GM23338 (cell line): Measurements from ENCODE around the gene SMOC2. TPM values are rescaled to one million over a fixed set of nuclear protein-coding genes. Genes with fewer than 3 reads are reported as not detected.

Experiments used
- ATAC-seq: fragments of 200-7000 bp; cut with Tn5 transposase; 3 replicates; pipeline ENCODE4 v1.9.1; 2020
- DNase-seq: peaks from one replicate; pipeline ENCODE4 v3.0.0-alpha.2; 2015; ENCODE audit warnings: low spot score
- H2AFZ ChIP-seq: fragments of 200-600 bp; sonication (generic); 2 replicates; pipeline ENCODE4 v1.8.0; 2016; ENCODE audit warnings: antibody characterized with exemption, mild to moderate bottlenecking, moderate library complexity
- H3F3A ChIP-seq: fragments of 200-600 bp; sonication (generic); replicated peaks from 2 replicates; pipeline ENCODE4 v1.8.0; 2017; ENCODE audit warnings: antibody characterized with exemption, mixed run types, low read depth
- H3K27ac ChIP-seq: fragments of 200-600 bp; sonication (generic); 2 replicates; pipeline ENCODE4 v1.6.1; 2016; ENCODE audit warnings: low read depth
- H3K27me3 ChIP-seq: fragments of 200-600 bp; sonication (generic); 2 replicates; pipeline ENCODE4 v1.8.0; 2016; ENCODE audit warnings: mild to moderate bottlenecking, mixed run types, moderate library complexity; ENCODE audit not compliant: insufficient read depth
- H3K36me3 ChIP-seq: fragments of 200-600 bp; sonication (generic); 2 replicates; pipeline ENCODE4 v1.8.0; 2016; ENCODE audit warnings: mild to moderate bottlenecking; ENCODE audit not compliant: insufficient read depth
- H3K4me1 ChIP-seq: fragments of 200-600 bp; sonication (generic); 2 replicates; pipeline ENCODE4 v1.8.0; 2016; ENCODE audit warnings: mild to moderate bottlenecking, moderate library complexity; ENCODE audit not compliant: insufficient read depth
- H3K4me2 ChIP-seq: fragments of 200-600 bp; sonication (generic); 2 replicates; pipeline ENCODE4 v1.7.1; 2017; ENCODE audit warnings: mixed run types
- H3K4me3 ChIP-seq: fragments of 200-600 bp; sonication (generic); 2 replicates; pipeline ENCODE4 v1.6.1; 2016; ENCODE audit warnings: mixed run types
- H3K79me2 ChIP-seq: fragments of 200-600 bp; sonication (generic); replicated peaks from 2 replicates; pipeline ENCODE4 v1.8.0; 2017; ENCODE audit warnings: mild to moderate bottlenecking; ENCODE audit not compliant: insufficient read depth
- H3K9me2 ChIP-seq: fragments of 200-600 bp; sonication (generic); 2 replicates; pipeline ENCODE4 v1.8.0; 2017; ENCODE audit not compliant: insufficient read depth
- H4K20me1 ChIP-seq: fragments of 200-600 bp; sonication (generic); replicated peaks from 2 replicates; pipeline ENCODE4 v1.8.0; 2017; ENCODE audit warnings: mild to moderate bottlenecking; ENCODE audit not compliant: insufficient read depth
- H3K27ac Mint-ChIP-seq: 2 replicates; pipeline ENCODE4 v1.8.0; 2020; ENCODE audit warnings: inconsistent platforms, mild to moderate bottlenecking, moderate library complexity, mixed read lengths
- H3K27me3 Mint-ChIP-seq: 3 replicates; pipeline ENCODE4 v1.8.0; 2022; ENCODE audit warnings: low read depth, mild to moderate bottlenecking, moderate library complexity, mixed read lengths, inconsistent platforms; ENCODE audit not compliant: insufficient read depth, poor library complexity
- H3K36me3 Mint-ChIP-seq: 3 replicates; pipeline ENCODE4 v1.8.0; 2021; ENCODE audit warnings: low read depth, mild to moderate bottlenecking, inconsistent platforms, moderate library complexity, mixed read lengths
- H3K4me1 Mint-ChIP-seq: 3 replicates; pipeline ENCODE4 v1.8.0; 2020; ENCODE audit warnings: mild to moderate bottlenecking, inconsistent platforms, mixed read lengths
- H3K4me3 Mint-ChIP-seq: 3 replicates; pipeline ENCODE4 v1.8.0; 2021; ENCODE audit warnings: moderate library complexity, mild to moderate bottlenecking, inconsistent platforms, mixed read lengths
- H3K9me3 Mint-ChIP-seq: 3 replicates; pipeline ENCODE4 v1.8.0; 2020; ENCODE audit warnings: moderate library complexity, mild to moderate bottlenecking, inconsistent platforms, mixed read lengths
- CREB1 ChIP-seq: fragments of 250-450 bp; sonication (Bioruptor Pico); IDR thresholded peaks from 2 replicates; pipeline ENCODE4 v1.5.0; 2020; ENCODE audit warnings: low read depth, mild to moderate bottlenecking, moderate library complexity
- CTCF ChIP-seq, 2 experiments: fragments of 200-600 bp in 1 of 2; sonication (generic) in 1 of 2; conservative IDR thresholded peaks; 2 replicates each; pipeline versions ENCODE4 v1.5.1 to v1.6.1; 2016 to 2017; ENCODE audit warnings: antibody characterized with exemption in 2 of 2, low read depth in 2 of 2, mild to moderate bottlenecking in 2 of 2, moderate library complexity in 1 of 2
- ETS1 ChIP-seq: IDR thresholded peaks from 2 replicates; pipeline ENCODE4 v1.6.1; 2016; ENCODE audit warnings: antibody characterized with exemption
- EZH2 ChIP-seq: fragments of 200-600 bp; sonication (generic); IDR thresholded peaks from one replicate; pipeline ENCODE4 v1.8.0; 2017; ENCODE audit warnings: antibody characterized with exemption, mild to moderate bottlenecking, low read depth; ENCODE audit not compliant: unreplicated experiment
- EZH2phosphoT487 ChIP-seq: fragments of 200-600 bp; sonication (generic); IDR thresholded peaks from one replicate; pipeline ENCODE4 v1.8.1; 2018; ENCODE audit warnings: antibody characterized with exemption; ENCODE audit not compliant: unreplicated experiment
- JUNB ChIP-seq: IDR thresholded peaks from one replicate; pipeline ENCODE4 v1.6.1; 2016; ENCODE audit warnings: antibody characterized with exemption; ENCODE audit not compliant: unreplicated experiment
- NANOG ChIP-seq: IDR thresholded peaks from 2 replicates; pipeline ENCODE4 v1.6.1; 2016; ENCODE audit warnings: antibody characterized with exemption, borderline replicate concordance
- POLR2AphosphoS5 ChIP-seq: IDR thresholded peaks from 2 replicates; pipeline ENCODE4 v1.6.1; 2016; ENCODE audit warnings: antibody characterized with exemption, low read depth
- STAT1 ChIP-seq: IDR thresholded peaks from one replicate; pipeline ENCODE4 v1.6.1; 2016; ENCODE audit warnings: antibody characterized with exemption; ENCODE audit not compliant: unreplicated experiment
- ZNF114 ChIP-seq: fragments of 250-450 bp; sonication (Bioruptor Pico); IDR thresholded peaks from 2 replicates; pipeline ENCODE4 v1.5.0; 2020; ENCODE audit warnings: mild to moderate bottlenecking, moderate library complexity
- ZNF331 ChIP-seq: fragments of 250-450 bp; sonication (Bioruptor Pico); IDR thresholded peaks from 2 replicates; pipeline ENCODE4 v1.5.0; 2020; ENCODE audit warnings: low read depth, mild to moderate bottlenecking, moderate library complexity
- polyA plus RNA-seq: library from polyadenylated mRNA; unstranded; fragments of >200 nt; fragmentation: Nextera tagmentation; extraction: Ambion mirVana; gene quantifications from 2 replicates; pipeline ENCODE4 v1.2.1, GENCODE V29; 2016
- total RNA-seq: library from RNA; depleted of rRNA; stranded (reverse); fragments of >200 nt; shearing (Covaris generic); gene quantifications from 2 replicates; pipeline ENCODE4 v1.2.3, GENCODE V29; 2014
- TF ChIP-seq, protein P1 (sequence below): fragments of 250-450 bp; sonication (Bioruptor Pico); IDR thresholded peaks from 2 replicates; pipeline ENCODE4 v1.5.0; 2020; ENCODE audit warnings: mild to moderate bottlenecking, moderate library complexity
- TF ChIP-seq, protein P2 (sequence below): IDR thresholded peaks from one replicate; pipeline ENCODE4 v1.6.1; 2018; ENCODE audit warnings: antibody characterized with exemption; ENCODE audit not compliant: unreplicated experiment

Gene SMOC2
- total and polyA plus RNA-seq, 2 experiments from 2014 or later, result 4.3 to 6.5 TPM

- Histone ChIP-seq H3F3A (no peaks in the 10 kb centered on the region), H3K4me1 (no peaks in the 10 kb centered on the region), H3K79me2 (no peaks in the 10 kb centered on the region), H3K4me2 (no peak overlapping the region), H3K27ac (no peak overlapping the region), H4K20me1 (no peaks in the 10 kb centered on the region), H2AFZ (no peak overlapping the region), H3K36me3 (no peaks in the 10 kb centered on the region), H3K9me2 (no peaks in the 10 kb centered on the region), H3K4me3 (no peak overlapping the region), H3K27me3 (no peaks in the 10 kb centered on the region)
- Mint-ChIP-seq H3K9me3 (no peaks in the 10 kb centered on the region), H3K4me3 (no peak overlapping the region), H3K36me3 (no peaks in the 10 kb centered on the region; the same call in 2 of the 3 replicates), H3K27ac (no peak overlapping the region), H3K27me3 (peaks cover 1% of the 10 kb centered on the region), H3K4me1 (peaks cover 6% of the 10 kb centered on the region)
- DNase-seq, result no peak
- ATAC-seq, result no peak
- no peak for TF ChIP-seq STAT1
- TF ChIP-seq CTCF (conservative IDR thresholded peaks at IDR 0.05; ENCODE audit: low read depth in 2 of 2), result no peak
- TF ChIP-seq, protein P1, sequence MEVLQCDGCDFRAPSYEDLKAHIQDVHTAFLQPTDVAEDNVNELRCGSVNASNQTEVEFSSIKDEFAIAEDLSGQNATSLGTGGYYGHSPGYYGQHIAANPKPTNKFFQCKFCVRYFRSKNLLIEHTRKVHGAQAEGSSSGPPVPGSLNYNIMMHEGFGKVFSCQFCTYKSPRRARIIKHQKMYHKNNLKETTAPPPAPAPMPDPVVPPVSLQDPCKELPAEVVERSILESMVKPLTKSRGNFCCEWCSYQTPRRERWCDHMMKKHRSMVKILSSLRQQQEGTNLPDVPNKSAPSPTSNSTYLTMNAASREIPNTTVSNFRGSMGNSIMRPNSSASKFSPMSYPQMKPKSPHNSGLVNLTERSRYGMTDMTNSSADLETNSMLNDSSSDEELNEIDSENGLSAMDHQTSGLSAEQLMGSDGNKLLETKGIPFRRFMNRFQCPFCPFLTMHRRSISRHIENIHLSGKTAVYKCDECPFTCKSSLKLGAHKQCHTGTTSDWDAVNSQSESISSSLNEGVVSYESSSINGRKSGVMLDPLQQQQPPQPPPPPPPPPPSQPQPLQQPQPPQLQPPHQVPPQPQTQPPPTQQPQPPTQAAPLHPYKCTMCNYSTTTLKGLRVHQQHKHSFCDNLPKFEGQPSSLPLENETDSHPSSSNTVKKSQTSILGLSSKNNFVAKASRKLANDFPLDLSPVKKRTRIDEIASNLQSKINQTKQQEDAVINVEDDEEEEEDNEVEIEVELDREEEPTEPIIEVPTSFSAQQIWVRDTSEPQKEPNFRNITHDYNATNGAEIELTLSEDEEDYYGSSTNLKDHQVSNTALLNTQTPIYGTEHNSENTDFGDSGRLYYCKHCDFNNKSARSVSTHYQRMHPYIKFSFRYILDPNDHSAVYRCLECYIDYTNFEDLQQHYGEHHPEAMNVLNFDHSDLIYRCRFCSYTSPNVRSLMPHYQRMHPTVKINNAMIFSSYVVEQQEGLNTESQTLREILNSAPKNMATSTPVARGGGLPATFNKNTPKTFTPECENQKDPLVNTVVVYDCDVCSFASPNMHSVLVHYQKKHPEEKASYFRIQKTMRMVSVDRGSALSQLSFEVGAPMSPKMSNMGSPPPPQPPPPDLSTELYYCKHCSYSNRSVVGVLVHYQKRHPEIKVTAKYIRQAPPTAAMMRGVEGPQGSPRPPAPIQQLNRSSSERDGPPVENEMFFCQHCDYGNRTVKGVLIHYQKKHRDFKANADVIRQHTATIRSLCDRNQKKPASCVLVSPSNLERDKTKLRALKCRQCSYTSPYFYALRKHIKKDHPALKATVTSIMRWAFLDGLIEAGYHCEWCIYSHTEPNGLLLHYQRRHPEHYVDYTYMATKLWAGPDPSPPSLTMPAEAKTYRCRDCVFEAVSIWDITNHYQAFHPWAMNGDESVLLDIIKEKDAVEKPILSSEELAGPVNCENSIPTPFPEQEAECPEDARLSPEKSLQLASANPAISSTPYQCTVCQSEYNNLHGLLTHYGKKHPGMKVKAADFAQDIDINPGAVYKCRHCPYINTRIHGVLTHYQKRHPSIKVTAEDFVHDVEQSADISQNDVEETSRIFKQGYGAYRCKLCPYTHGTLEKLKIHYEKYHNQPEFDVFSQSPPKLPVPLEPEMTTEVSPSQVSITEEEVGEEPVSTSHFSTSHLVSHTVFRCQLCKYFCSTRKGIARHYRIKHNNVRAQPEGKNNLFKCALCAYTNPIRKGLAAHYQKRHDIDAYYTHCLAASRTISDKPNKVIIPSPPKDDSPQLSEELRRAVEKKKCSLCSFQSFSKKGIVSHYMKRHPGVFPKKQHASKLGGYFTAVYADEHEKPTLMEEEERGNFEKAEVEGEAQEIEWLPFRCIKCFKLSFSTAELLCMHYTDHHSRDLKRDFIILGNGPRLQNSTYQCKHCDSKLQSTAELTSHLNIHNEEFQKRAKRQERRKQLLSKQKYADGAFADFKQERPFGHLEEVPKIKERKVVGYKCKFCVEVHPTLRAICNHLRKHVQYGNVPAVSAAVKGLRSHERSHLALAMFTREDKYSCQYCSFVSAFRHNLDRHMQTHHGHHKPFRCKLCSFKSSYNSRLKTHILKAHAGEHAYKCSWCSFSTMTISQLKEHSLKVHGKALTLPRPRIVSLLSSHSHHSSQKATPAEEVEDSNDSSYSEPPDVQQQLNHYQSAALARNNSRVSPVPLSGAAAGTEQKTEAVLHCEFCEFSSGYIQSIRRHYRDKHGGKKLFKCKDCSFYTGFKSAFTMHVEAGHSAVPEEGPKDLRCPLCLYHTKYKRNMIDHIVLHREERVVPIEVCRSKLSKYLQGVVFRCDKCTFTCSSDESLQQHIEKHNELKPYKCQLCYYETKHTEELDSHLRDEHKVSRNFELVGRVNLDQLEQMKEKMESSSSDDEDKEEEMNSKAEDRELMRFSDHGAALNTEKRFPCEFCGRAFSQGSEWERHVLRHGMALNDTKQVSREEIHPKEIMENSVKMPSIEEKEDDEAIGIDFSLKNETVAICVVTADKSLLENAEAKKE (CRISPR knock-in tag), result no peak
- no peak for TF ChIP-seq ETS1
- TF ChIP-seq ZNF114, result no peak
- no peak for TF ChIP-seq EZH2
- no peak for TF ChIP-seq JUNB
- TF ChIP-seq ZNF331 (CRISPR knock-in tag), result no peak
- TF ChIP-seq POLR2AphosphoS5, result no peak
- no peak for TF ChIP-seq CREB1 (CRISPR knock-in tag)
- no peak for TF ChIP-seq NANOG
- TF ChIP-seq, protein P2, sequence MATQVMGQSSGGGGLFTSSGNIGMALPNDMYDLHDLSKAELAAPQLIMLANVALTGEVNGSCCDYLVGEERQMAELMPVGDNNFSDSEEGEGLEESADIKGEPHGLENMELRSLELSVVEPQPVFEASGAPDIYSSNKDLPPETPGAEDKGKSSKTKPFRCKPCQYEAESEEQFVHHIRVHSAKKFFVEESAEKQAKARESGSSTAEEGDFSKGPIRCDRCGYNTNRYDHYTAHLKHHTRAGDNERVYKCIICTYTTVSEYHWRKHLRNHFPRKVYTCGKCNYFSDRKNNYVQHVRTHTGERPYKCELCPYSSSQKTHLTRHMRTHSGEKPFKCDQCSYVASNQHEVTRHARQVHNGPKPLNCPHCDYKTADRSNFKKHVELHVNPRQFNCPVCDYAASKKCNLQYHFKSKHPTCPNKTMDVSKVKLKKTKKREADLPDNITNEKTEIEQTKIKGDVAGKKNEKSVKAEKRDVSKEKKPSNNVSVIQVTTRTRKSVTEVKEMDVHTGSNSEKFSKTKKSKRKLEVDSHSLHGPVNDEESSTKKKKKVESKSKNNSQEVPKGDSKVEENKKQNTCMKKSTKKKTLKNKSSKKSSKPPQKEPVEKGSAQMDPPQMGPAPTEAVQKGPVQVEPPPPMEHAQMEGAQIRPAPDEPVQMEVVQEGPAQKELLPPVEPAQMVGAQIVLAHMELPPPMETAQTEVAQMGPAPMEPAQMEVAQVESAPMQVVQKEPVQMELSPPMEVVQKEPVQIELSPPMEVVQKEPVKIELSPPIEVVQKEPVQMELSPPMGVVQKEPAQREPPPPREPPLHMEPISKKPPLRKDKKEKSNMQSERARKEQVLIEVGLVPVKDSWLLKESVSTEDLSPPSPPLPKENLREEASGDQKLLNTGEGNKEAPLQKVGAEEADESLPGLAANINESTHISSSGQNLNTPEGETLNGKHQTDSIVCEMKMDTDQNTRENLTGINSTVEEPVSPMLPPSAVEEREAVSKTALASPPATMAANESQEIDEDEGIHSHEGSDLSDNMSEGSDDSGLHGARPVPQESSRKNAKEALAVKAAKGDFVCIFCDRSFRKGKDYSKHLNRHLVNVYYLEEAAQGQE, result no peak
- TF ChIP-seq EZH2phosphoT487, result no peak
These were observed 149.4 kb downstream of the SMOC2 start for GRCh38 chr6:168590406-168590805.
